ENCODE results near the gene ERN1.

Gene ERN1

GRCh38 chr17:64004218-64004770 lies 125.7 kb downstream of the ERN1 start:
- DNase-seq (ENCODE audit: low spot score), result no peak

GRCh38 chr17:64003526-64004121 lies 126.3 kb downstream of the ERN1 start:
- no peak for DNase-seq (ENCODE audit: low spot score)

DNA sequence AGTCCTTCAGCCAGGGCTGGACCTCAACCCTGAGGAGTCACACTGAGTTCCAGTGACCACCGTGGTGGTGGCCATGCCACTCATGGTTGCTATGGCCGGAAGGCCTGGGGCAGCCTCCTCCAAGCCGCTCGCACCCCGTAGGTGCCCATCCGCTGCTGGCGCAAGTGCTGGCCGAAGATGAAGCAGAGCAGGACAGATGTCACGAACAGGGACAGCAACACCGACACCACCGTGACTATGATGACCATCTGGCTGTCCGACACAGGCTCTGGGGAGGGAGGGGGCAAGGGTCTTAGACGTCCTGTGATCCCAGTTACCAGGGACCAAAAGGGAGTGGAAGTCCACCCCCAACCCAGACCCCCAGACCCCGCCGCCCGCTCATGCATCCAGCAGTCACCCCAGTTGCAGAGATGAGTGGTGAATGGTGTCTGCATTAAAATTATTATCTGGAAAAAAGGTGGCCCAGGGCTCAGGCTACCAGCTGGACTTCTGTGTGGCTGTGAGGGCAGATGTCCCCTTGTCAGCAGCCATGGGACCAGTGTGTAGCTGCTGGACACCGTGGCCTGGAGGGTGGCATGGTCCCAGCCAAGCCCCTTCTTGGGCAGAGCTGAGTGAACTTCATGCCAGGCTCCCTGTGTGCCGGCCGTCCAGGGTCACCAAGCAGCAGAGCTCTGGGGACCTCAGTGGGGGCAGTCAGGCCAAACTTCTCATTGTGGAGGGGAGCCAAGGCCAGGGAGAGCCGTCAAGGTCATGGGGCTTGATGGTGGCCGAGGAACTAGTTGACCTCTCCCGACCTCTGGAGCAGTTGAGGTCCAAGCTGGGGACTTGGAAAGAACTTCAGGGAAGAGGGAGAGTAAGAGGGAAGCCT lies 127.1 kb downstream of the ERN1 start:
- DNase-seq (ENCODE audit: low spot score), result no peak

- no peak for DNase-seq (ENCODE audit: low spot score)
Measured at GRCh38 chr17:64001763-64002529, 128.0 kb downstream of the ERN1 start.

DNA sequence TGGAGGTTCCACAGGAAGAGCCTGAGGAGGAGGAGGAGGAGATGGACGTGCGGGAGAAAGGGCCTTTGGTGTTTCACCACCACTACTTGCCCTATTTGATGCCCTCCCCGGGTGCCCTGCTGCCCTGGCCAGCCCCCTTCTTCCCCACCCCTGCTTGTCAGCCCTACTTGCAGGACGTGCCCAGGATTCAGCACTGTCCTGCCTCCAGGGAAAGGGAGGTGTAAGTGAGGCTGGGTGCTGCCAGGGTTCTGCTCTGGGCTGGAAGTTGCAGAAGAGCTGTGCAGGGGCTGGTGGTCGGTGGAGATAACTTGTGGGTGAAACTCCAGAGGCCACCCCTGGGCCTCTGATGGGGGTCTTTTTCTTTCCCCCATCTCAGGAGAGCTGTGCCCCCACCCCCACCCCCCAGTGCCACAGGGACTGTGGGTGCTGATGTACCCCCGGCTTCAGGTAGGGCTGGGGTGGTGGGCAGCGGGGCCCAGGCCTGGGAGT lies 128.8 kb downstream of the ERN1 start:
- no peak for DNase-seq (ENCODE audit: low spot score)

- no peak for DNase-seq (ENCODE audit: low spot score)
Measured at GRCh38 chr17:63999680-64000531, 130.0 kb downstream of the ERN1 start.

GRCh38 chr17:63998721-63999679 lies 130.9 kb downstream of the ERN1 start:
- DNase-seq (ENCODE audit: low spot score), result no peak

DNA sequence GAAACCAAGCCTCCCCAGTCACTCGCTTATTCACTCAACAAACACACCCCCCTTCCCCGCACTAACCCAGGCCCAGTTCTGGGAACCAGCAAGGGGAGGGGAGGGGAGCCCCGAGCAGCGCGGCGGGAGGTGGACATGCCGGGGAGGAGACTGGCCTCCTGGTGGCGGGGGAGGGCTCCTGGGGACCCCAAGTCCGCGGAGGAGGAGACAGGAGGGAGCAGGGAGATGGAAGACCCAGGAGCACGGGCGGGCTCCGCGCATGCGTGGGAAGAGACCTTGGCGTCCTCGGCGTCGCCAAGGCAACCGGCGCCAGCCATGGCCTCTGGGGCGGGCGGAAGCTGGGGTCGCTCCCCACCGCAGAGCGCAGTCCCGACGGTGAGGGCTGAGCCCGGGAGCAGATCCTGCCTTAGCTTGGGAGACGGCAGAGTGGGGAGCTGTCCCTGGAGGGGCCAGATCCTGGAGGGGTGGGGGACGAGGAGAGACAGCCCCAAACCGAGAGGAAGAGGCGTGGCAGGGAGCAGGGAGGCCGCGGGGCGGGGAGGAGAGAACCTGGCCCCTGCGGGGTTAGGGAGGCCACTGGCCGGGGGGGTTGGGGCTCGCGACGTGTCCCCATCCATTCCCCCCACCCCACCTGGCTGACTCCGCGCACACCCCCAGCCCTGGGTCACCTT lies 131.8 kb downstream of the ERN1 start, which contains the start of gene PRR29:
PRR29 (plus strand) TSS at position 302 of the 671 bp plus-strand sequence; CDS start at position 316, 14 bp downstream.
- peak; percentile 93 for DNase-seq (ENCODE audit: low spot score)

GRCh38 chr17:63997341-63998048 lies 132.4 kb downstream of the ERN1 start:
- no peak for DNase-seq (ENCODE audit: low spot score)

- DNase-seq (ENCODE audit: low spot score), result no peak
Measured at GRCh38 chr17:63996430-63997182, 133.3 kb downstream of the ERN1 start.

GRCh38 chr17:63995626-63996025 lies 134.3 kb downstream of the ERN1 start:
- no peak for DNase-seq (ENCODE audit: low spot score)

- no peak for DNase-seq (ENCODE audit: low spot score)
Measured at GRCh38 chr17:63993368-63993985, 136.5 kb downstream of the ERN1 start.

- DNase-seq (ENCODE audit: low spot score), result no peak
Measured at GRCh38 chr17:63991611-63992010, 138.3 kb downstream of the ERN1 start.

GRCh38 chr17:63989622-63990345 lies 140.2 kb downstream of the ERN1 start:
- DNase-seq (ENCODE audit: low spot score), result no peak

All from hepatic stellate cell (primary cell).